Esophagus muscularis mucosa (tissue), 3 donors: ENCODE data around the gene PLPP1.

Experiments
- POLR2A ChIP-seq: fragments of 450-650 bp; IDR thresholded peaks from one replicate; pipeline ENCODE4 v1.6.1; 2017; ENCODE audit warnings: antibody characterized with exemption, moderate library complexity, mild to moderate bottlenecking, low read depth
- POLR2AphosphoS5 ChIP-seq, 2 donors: sonication (generic); formaldehyde crosslinking; IDR thresholded peaks; one replicate each; pipeline ENCODE4 v1.6.1; 2017; ENCODE audit warnings: antibody characterized with exemption in 2 of 2
- TF ChIP-seq, protein P1 (sequence below), 3 experiments: fragments of 200-600 bp in 2 of 3; fragments of 450-650 bp in 1 of 3; sonication (generic) in 2 of 3; IDR thresholded peaks; one replicate each; pipeline ENCODE4 v1.5.1; 2017 to 2019; ENCODE audit warnings: antibody characterized with exemption in 3 of 3, mild to moderate bottlenecking in 2 of 3, moderate library complexity in 1 of 3

DNA sequence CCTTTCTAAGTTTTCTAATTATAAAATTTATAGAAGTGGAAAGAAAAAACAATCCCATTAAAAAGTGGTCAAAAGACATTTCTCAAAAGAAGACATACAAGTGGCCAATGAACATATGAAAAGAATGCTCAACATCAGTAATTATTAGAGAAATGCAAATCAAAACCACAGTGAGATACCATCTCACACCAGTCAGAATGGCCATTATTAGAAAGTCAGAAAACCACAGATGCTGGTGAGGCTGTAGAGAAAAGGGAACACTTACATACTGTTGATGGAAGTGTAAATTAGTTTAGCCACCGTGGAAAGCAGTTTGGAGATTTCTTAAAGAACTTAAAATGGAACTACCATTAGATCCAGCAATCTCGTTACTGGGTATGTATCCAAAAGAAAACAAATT lies 23.7 kb upstream of the PLPP1 start:
- TF ChIP-seq POLR2AphosphoS5 (IDR thresholded peaks at IDR 0.05), result no peak
- TF ChIP-seq, protein P1, sequence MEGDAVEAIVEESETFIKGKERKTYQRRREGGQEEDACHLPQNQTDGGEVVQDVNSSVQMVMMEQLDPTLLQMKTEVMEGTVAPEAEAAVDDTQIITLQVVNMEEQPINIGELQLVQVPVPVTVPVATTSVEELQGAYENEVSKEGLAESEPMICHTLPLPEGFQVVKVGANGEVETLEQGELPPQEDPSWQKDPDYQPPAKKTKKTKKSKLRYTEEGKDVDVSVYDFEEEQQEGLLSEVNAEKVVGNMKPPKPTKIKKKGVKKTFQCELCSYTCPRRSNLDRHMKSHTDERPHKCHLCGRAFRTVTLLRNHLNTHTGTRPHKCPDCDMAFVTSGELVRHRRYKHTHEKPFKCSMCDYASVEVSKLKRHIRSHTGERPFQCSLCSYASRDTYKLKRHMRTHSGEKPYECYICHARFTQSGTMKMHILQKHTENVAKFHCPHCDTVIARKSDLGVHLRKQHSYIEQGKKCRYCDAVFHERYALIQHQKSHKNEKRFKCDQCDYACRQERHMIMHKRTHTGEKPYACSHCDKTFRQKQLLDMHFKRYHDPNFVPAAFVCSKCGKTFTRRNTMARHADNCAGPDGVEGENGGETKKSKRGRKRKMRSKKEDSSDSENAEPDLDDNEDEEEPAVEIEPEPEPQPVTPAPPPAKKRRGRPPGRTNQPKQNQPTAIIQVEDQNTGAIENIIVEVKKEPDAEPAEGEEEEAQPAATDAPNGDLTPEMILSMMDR (IDR thresholded peaks at IDR 0.05), result no peak
- TF ChIP-seq POLR2A, result no peak
